Immature natural killer cell (primary cell): ENCODE data around the gene HPN. TPM values are rescaled to one million over a fixed set of nuclear protein-coding genes. Genes with fewer than 3 reads are reported as not detected.
A peak's percentile ranks its signal among the peaks of the same experiment; 100 is the strongest.
"Not testable (repeated sequence)": the region's sequence is repeated elsewhere in the genome, so short reads cannot be mapped to it uniquely, and the experiment has no call there.

ENCODE experiments used
- DNase-seq, 3 donors: peaks; one replicate each; pipeline ENCODE4 v3.0.0; 2022; ENCODE audit warnings: mixed read lengths in 1 of 3
- H3K27ac Mint-ChIP-seq, 6 donors: one replicate each; pipeline ENCODE4 v1.8.0; 2020; ENCODE audit warnings: mixed read lengths in 6 of 6, mild to moderate bottlenecking in 5 of 6, inconsistent platforms in 4 of 6, moderate library complexity in 3 of 6
- H3K27me3 Mint-ChIP-seq, 3 donors: one replicate each; pipeline ENCODE4 v1.8.0; 2020 to 2021; ENCODE audit warnings: low read depth in 3 of 3, mild to moderate bottlenecking in 3 of 3, mixed read lengths in 3 of 3, moderate library complexity in 3 of 3, inconsistent platforms in 1 of 3
- H3K36me3 Mint-ChIP-seq, 3 donors: one replicate each; pipeline ENCODE4 v1.8.0; 2020; ENCODE audit warnings: mixed read lengths in 3 of 3, inconsistent platforms in 2 of 3, mild to moderate bottlenecking in 2 of 3
- H3K4me1 Mint-ChIP-seq, 2 donors: one replicate each; pipeline ENCODE4 v1.8.0; 2020; ENCODE audit warnings: inconsistent platforms in 2 of 2, mild to moderate bottlenecking in 2 of 2, mixed read lengths in 2 of 2, moderate library complexity in 1 of 2
- H3K4me3 Mint-ChIP-seq, 5 donors: one replicate each; pipeline ENCODE4 v1.8.0; 2020; ENCODE audit warnings: mild to moderate bottlenecking in 5 of 5, mixed read lengths in 5 of 5, inconsistent platforms in 3 of 5, moderate library complexity in 3 of 5
- H3K9me3 Mint-ChIP-seq, 6 donors: one replicate each; pipeline ENCODE4 v1.8.0; 2020; ENCODE audit warnings: mild to moderate bottlenecking in 6 of 6, mixed read lengths in 6 of 6, inconsistent platforms in 4 of 6, moderate library complexity in 3 of 6
- polyA plus RNA-seq, 3 donors: library from polyadenylated mRNA; unstranded; fragments of 300-500 nt; fragmentation: Illumina TruSeq; gene quantifications; one replicate each; pipeline ENCODE4 v1.2.3, GENCODE V29; 2021

The HPN gene
- polyA plus RNA-seq, 3 donors from 2014 or later: not detected

- Mint-ChIP-seq H3K27me3 (peaks cover 5 to 11% (median 11%) of the 10 kb centered on the region in 3 donors), H3K4me1 (peaks cover 4 to 12% of the 10 kb centered on the region in 2 donors), H3K9me3 (no peaks in the 10 kb centered on the region), H3K4me3 (no peak overlapping the region), H3K27ac (no peak overlapping the region), H3K36me3 (no peaks in the 10 kb centered on the region)
- no peak for DNase-seq
Observed at GRCh38 chr19:35045667-35046300, 4.3 kb downstream of the HPN start.

DNA sequence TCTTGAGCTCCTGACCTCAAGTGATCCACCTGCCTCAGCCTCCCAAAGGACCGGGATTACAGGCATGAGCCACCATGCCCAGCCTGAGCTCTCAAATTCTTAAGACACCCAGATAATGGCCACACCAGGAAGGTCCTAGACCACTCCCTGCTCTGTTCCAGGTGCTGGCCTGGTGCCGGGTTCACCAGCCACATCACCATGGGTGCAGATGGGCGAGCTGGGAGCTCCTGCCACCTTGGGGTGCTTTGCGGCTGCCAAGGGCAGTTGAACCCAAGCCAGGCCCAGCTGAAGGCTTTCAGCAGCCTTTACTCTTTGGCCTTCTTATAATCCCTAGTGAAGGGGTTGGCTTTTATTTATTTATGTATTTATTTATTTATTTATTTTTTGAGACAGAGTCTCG, 4.9 kb downstream of the HPN start:
- no peaks in the 10 kb centered on the region for H3K9me3 Mint-ChIP-seq
- H3K36me3 Mint-ChIP-seq: no peaks in the 10 kb centered on the region
- H3K27me3 Mint-ChIP-seq: peaks cover 5 to 11% (median 9%) of the 10 kb centered on the region in 3 donors
- DNase-seq: no peak
- H3K27ac Mint-ChIP-seq: no peak overlapping the region
- no peak overlapping the region for H3K4me3 Mint-ChIP-seq
- peaks cover 0 to 10% of the 10 kb centered on the region in 2 donors for H3K4me1 Mint-ChIP-seq

- peaks cover 4 to 9% (median 7%) of the 10 kb centered on the region in 3 donors for H3K27me3 Mint-ChIP-seq
- H3K36me3 Mint-ChIP-seq: no peaks in the 10 kb centered on the region
- H3K9me3 Mint-ChIP-seq: no peaks in the 10 kb centered on the region
- H3K27ac Mint-ChIP-seq: peak overlapping the region in 2 of 6 donors; percentile 19 to 45
- peaks cover 0 to 4% of the 10 kb centered on the region in 2 donors for H3K4me1 Mint-ChIP-seq
- H3K4me3 Mint-ChIP-seq: no peak overlapping the region
- DNase-seq: no peak
Observed at GRCh38 chr19:35048911-35049411, 7.4 kb downstream of the HPN start.

GRCh38 chr19:35049456-35049855, 7.9 kb downstream of the HPN start:
- H3K9me3 Mint-ChIP-seq: no peaks in the 10 kb centered on the region
- H3K4me3 Mint-ChIP-seq: no peak overlapping the region
- peaks cover 0 to 1% of the 10 kb centered on the region in 2 donors for H3K4me1 Mint-ChIP-seq
- no peak overlapping the region for H3K27ac Mint-ChIP-seq
- peaks cover 2 to 6% (median 4%) of the 10 kb centered on the region in 3 donors for H3K27me3 Mint-ChIP-seq
- DNase-seq: no peak
- no peaks in the 10 kb centered on the region for H3K36me3 Mint-ChIP-seq

- not testable (repeated sequence) for H3K9me3 Mint-ChIP-seq, DNase-seq, H3K27me3 Mint-ChIP-seq, H3K36me3 Mint-ChIP-seq, H3K4me3 Mint-ChIP-seq, H3K27ac Mint-ChIP-seq, H3K4me1 Mint-ChIP-seq
Observed at GRCh38 chr19:35050662-35051061, 9.1 kb downstream of the HPN start.

DNA sequence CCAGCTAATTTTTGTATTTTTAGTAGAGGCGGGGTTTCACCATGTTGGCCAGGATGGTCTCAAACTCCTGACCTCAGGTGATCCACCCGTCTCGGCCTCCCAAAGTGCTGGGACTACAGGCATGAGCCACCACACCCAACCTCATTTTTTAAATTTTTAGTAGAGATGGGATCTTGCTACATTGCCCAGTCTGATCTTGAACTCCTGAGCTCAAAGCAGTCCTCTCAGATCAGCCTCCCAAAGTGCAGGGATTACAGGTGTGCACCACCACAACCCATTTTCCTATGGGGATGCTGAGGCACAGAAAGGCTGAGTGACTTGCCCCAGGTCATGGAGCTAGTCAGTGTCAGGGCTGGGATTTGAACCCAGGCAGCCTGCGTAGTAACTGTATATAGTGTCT, 9.7 kb downstream of the HPN start:
- not testable (repeated sequence) for H3K27me3 Mint-ChIP-seq, H3K27ac Mint-ChIP-seq, H3K4me3 Mint-ChIP-seq, DNase-seq, H3K9me3 Mint-ChIP-seq, H3K4me1 Mint-ChIP-seq, H3K36me3 Mint-ChIP-seq

DNA sequence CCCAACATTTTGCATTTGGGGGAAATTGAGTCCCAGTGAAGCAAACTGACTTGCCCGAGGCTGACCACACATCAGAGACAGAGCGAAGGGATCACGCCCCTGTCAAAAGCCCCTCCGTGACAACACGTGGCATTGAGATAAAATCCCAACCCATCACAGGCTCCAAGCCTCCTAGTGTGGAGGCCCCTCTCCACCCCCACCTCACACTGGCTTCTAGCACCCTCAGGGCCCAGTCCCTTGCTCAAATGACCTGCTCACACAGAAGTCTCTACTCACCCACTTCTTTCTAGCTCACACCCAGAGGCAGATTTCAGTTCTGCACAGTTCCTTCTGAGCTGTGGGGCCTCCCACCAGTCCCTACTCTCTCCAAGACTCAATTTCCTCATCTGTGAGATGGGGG, 10.3 kb downstream of the HPN start:
- no peaks in the 10 kb centered on the region for H3K36me3 Mint-ChIP-seq
- no peak overlapping the region for H3K4me3 Mint-ChIP-seq
- no peaks in the 10 kb centered on the region for H3K9me3 Mint-ChIP-seq
- DNase-seq: no peak
- no peak overlapping the region for H3K27ac Mint-ChIP-seq
- peaks cover 0 to 5% (median 4%) of the 10 kb centered on the region in 3 donors for H3K27me3 Mint-ChIP-seq
- no peaks in the 10 kb centered on the region for H3K4me1 Mint-ChIP-seq

- no peak for DNase-seq
- Mint-ChIP-seq H3K9me3 (no peaks in the 10 kb centered on the region), H3K4me1 (no peaks in the 10 kb centered on the region), H3K4me3 (no peak overlapping the region), H3K27me3 (peaks cover 0 to 4% (median 3%) of the 10 kb centered on the region in 3 donors), H3K27ac (no peak overlapping the region), H3K36me3 (no peaks in the 10 kb centered on the region)
Observed at GRCh38 chr19:35052599-35053190, 11.2 kb downstream of the HPN start.

DNA sequence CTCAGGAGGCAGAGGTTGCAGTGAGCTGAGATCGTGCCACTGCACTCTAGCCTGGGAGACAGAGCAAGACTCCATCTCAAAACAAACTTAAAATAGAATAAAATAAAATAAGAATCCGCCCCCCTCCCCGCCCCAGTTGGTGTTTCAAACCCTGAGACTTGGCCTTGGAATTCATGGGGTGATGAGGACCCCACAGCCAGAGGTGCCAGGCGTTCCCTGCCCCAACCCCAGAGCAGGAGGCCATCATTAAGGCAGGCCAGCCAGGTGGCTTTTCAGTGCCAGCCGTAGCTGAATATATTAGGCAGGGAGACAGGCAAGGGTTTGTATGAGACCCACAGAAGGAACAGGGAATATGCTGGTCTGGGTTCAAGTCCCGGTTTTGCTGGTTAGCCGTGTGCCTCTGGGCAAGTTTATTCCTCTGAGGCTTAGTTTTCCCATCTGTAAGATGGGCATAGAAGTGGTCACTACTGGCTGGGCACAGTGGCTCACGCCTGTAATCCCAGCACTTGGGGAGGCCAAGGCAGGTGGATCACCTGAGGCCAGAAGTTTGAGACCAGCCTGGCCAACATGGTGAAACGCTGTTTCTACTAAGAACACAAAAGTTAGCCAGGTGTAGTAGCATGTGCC, 12.3 kb downstream of the HPN start:
- peaks cover 0 to 4% (median 3%) of the 10 kb centered on the region in 3 donors for H3K27me3 Mint-ChIP-seq
- no peak for DNase-seq
- H3K36me3 Mint-ChIP-seq: no peaks in the 10 kb centered on the region
- H3K9me3 Mint-ChIP-seq: no peaks in the 10 kb centered on the region
- H3K27ac Mint-ChIP-seq: no peak overlapping the region
- no peak overlapping the region for H3K4me3 Mint-ChIP-seq
- H3K4me1 Mint-ChIP-seq: no peaks in the 10 kb centered on the region

DNA sequence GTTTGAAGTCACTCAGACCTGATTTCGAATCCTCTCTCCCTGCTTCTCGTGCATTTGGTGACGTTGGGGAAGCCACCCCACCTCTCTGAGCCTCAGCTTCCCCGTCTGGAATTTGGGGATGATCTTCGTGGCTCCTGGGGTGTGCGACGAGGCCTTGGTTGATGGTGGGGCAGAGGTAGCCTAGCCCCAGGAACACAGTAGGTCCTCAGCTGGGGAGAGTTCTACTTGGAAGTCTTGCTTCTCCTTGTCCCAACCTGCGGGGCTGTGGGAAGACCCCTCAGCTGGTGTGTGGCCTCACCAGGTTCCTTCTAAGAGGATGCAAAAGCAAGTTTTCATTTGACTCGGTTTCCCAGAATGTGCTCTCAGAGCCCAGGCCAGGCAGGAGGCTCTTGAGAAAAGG, 13.1 kb downstream of the HPN start:
- H3K27me3 Mint-ChIP-seq: peaks cover 0 to 4% (median 3%) of the 10 kb centered on the region in 3 donors
- H3K4me1 Mint-ChIP-seq: no peaks in the 10 kb centered on the region
- H3K27ac Mint-ChIP-seq: no peak overlapping the region
- H3K9me3 Mint-ChIP-seq: no peaks in the 10 kb centered on the region
- no peak overlapping the region for H3K4me3 Mint-ChIP-seq
- H3K36me3 Mint-ChIP-seq: no peaks in the 10 kb centered on the region
- DNase-seq: no peak

DNA sequence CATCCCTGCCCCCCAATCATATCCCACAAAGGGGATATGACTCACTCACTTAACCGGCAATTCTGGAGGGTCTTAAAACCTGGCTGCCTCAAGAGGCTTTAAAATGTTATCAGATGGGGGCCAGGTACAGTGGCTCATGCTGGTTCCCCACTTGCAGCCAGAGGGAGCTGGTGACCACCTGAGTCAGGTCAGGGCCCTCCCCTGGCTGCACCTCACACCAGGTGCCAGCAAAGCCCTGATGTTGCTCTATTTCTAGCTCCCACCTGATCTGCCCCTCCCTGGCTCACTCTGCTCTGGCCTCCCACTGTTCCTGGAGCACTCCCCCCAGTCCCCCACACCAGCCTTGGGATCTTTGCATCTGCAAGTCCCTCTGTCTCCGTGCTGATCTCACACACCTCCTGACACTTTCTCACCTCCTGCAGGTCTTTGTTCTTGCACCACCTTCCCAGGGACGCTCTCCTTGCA, 14.2 kb downstream of the HPN start:
- no peak for DNase-seq
- no peaks in the 10 kb centered on the region for H3K4me1 Mint-ChIP-seq
- no peaks in the 10 kb centered on the region for H3K36me3 Mint-ChIP-seq
- H3K9me3 Mint-ChIP-seq: no peaks in the 10 kb centered on the region
- H3K27me3 Mint-ChIP-seq: peaks cover 1 to 4% (median 3%) of the 10 kb centered on the region in 3 donors
- H3K4me3 Mint-ChIP-seq: no peak overlapping the region
- H3K27ac Mint-ChIP-seq: no peak overlapping the region

- Mint-ChIP-seq H3K27me3 (peaks cover 1 to 4% (median 3%) of the 10 kb centered on the region in 3 donors), H3K9me3 (no peaks in the 10 kb centered on the region), H3K4me1 (no peaks in the 10 kb centered on the region), H3K36me3 (no peaks in the 10 kb centered on the region), H3K27ac (no peak overlapping the region), H3K4me3 (no peak overlapping the region)
- no peak for DNase-seq
Observed at GRCh38 chr19:35056513-35057063, 15.1 kb downstream of the HPN start.

- Mint-ChIP-seq H3K36me3 (no peaks in the 10 kb centered on the region), H3K9me3 (no peaks in the 10 kb centered on the region), H3K27ac (no peak overlapping the region), H3K4me3 (no peak overlapping the region), H3K4me1 (no peaks in the 10 kb centered on the region), H3K27me3 (peaks cover 1 to 8% (median 3%) of the 10 kb centered on the region in 3 donors)
- no peak for DNase-seq
Observed at GRCh38 chr19:35058370-35058769, 16.8 kb downstream of the HPN start.
